HT1080 (cell line): ENCODE measurements around the gene GFAP. TPM values are rescaled to one million over a fixed set of nuclear protein-coding genes. Genes with fewer than 3 reads are reported as not detected.

Experiments used
- DNase-seq: peaks from one replicate; pipeline ENCODE4 v3.0.0-alpha.2; 2015; ENCODE audit warnings: low read depth
- small RNA-seq: library from RNA; depleted of rRNA; stranded (forward); fragments of <200 nt; gene quantifications from one replicate; pipeline ENCODE3, GENCODE V24; 2014
- total RNA-seq: library from RNA; depleted of rRNA; stranded (reverse); fragments of >200 nt; shearing (Covaris generic); gene quantifications from 2 replicates; pipeline ENCODE4 v1.2.3, GENCODE V29; 2014; rRNA removed

GFAP gene
- total RNA-seq, 1 experiment from 2014 or later: 0.18 TPM

- DNase-seq: no peak
These were observed 47.5 kb downstream of the GFAP start for GRCh38 chr17:44867841-44868240.

- DNase-seq: no peak
These were observed 49.4 kb downstream of the GFAP start for GRCh38 chr17:44865931-44866330.

- peak; percentile 67 for DNase-seq
These were observed 50.1 kb downstream of the GFAP start for GRCh38 chr17:44865231-44865660.

- DNase-seq: no peak
These were observed 50.5 kb downstream of the GFAP start for GRCh38 chr17:44864831-44865230.

GRCh38 chr17:44863061-44863918 lies 52.0 kb downstream of the GFAP start:
- no peak for DNase-seq

GRCh38 chr17:44862278-44862914 lies 52.9 kb downstream of the GFAP start:
- no peak for DNase-seq

GRCh38 chr17:44859701-44860100 lies 55.6 kb downstream of the GFAP start:
- DNase-seq: no peak

- no peak for DNase-seq
These were observed 61.1 kb downstream of the GFAP start for GRCh38 chr17:44854192-44854591.

Small RNA genes within 50 kb of the gene (small RNA-seq; reads per million reads assigned to genes)
- not detected for gene CCDC103
- not detected for gene MIR6783
- gene RN7SL405P: not detected

Other genes with a start within 250 kb of the GFAP start
- gene CCDC43, start 225.7 kb downstream of the GFAP start, total RNA-seq: 40.9 and 41.3 TPM in 2 replicates
- gene DBF4B, start 206.8 kb downstream of the GFAP start, total RNA-seq: 11.4 and 11.6 TPM in 2 replicates
- 2.8 and 3.4 TPM in 2 replicates for gene ADAM11, start 156.5 kb downstream of the GFAP start, total RNA-seq
- 26.0 and 42.7 TPM in 2 replicates for gene GJC1, start 85.2 kb downstream of the GFAP start, total RNA-seq
- gene HIGD1B, start 67.6 kb downstream of the GFAP start, total RNA-seq: not detected in 2 replicates
- gene EFTUD2, start 16.1 kb downstream of the GFAP start, total RNA-seq: 122 and 137 TPM in 2 replicates
- gene KIF18B, start 32.3 kb upstream of the GFAP start, total RNA-seq: 13.1 and 15.9 TPM in 2 replicates
- 3.1 and 3.6 TPM in 2 replicates for gene C1QL1, start 52.8 kb upstream of the GFAP start, total RNA-seq
- gene DCAKD, start 136.1 kb upstream of the GFAP start, total RNA-seq: 20.8 and 23.1 TPM in 2 replicates
- gene NMT1, start 145.8 kb upstream of the GFAP start, total RNA-seq: 85.7 and 113 TPM in 2 replicates
- 56.2 and 63.9 TPM in 2 replicates for gene PLCD3, start 217.0 kb upstream of the GFAP start, total RNA-seq
- gene ACBD4, start 220.2 kb upstream of the GFAP start, total RNA-seq: 3.4 and 3.5 TPM in 2 replicates
- 17.9 and 45.7 TPM in 2 replicates for gene HEXIM1, start 233.0 kb upstream of the GFAP start, total RNA-seq
- 7.6 and 11.2 TPM in 2 replicates for gene HEXIM2, start 246.4 kb upstream of the GFAP start, total RNA-seq